Pancreas (tissue), 10 donors: Measurements from ENCODE around the gene CTDNEP1. TPM values are rescaled to one million over a fixed set of nuclear protein-coding genes. Genes with fewer than 3 reads are reported as not detected.

Experiments used
- ATAC-seq, 4 donors: fragments of 200-7000 bp; cut with Tn5 transposase; one replicate each; pipeline versions ENCODE4 v1.8.0 to v1.9.1; 2020; ENCODE audit warnings: mild to moderate bottlenecking in 4 of 4, moderate library complexity in 4 of 4
- DNase-seq, 6 donors: peaks; one replicate each; pipeline ENCODE4 v3.0.0-alpha.2; 2020
- FAIRE-seq: peaks from 2 replicates; lab custom pipeline; 2012; peaks lifted over from hg19 to GRCh38; lab: Jason Lieb, UNC
- H3K27ac ChIP-seq, 4 donors: fragments of 200-600 bp; sonication (generic); 1 replicate in 3 of 4; 2 replicates in 1 of 4; pipeline versions ENCODE4 v1.5.0 to v1.8.0; 2020
- H3K27me3 ChIP-seq, 4 donors: fragments of 200-600 bp; one replicate each; pipeline ENCODE4 v1.8.0; 2021
- H3K36me3 ChIP-seq, 3 donors: fragments of 200-600 bp; sonication (generic) in 1 of 3; one replicate each; pipeline versions ENCODE4 v1.5.0 to v1.8.0; 2020 to 2021
- H3K4me1 ChIP-seq, 3 donors: fragments of 200-600 bp; one replicate each; pipeline ENCODE4 v1.8.0; 2021
- H3K4me3 ChIP-seq, 4 donors: fragments of 200-600 bp; sonication (generic) in 2 of 4; one replicate each; pipeline versions ENCODE4 v1.5.0 to v1.8.0; 2020 to 2021
- H3K9me3 ChIP-seq, 4 donors: fragments of 200-600 bp; one replicate each; pipeline ENCODE4 v1.8.0; 2021
- WGBS, 2 donors: extraction: QIAGEN DNeasy Blood & Tissue Kit; methylation state at CpG; one replicate each; pipeline ENCODE4 v1.1.7; 2013; 5-methylcytosine and 5-hydroxymethylcytosine counted together
- intact Hi-C, 3 donors: fragments of 100-400 bp; cut with DNase I; formaldehyde crosslinking; loops; one replicate each; pipeline versions ENCODE4 v1.11.1 to v1.14.2; 2022
- polyA plus RNA-seq, 2 donors: library from polyadenylated mRNA; stranded (reverse); fragments of 200-250 nt; gene quantifications; one replicate each; pipeline ENCODE4 v1.2.3, GENCODE V29; 2013
- total RNA-seq, 6 donors: library from RNA; stranded (reverse); fragmentation: NEBNext Ultra II Directional in 4 of 6; extraction: Animal tissue kit (Norgen Biotek cat#: 25700) in 4 of 6; gene quantifications; one replicate each; pipeline versions ENCODE4 v1.2.1 to v1.2.4, GENCODE V29; 2021 to 2023
- TF ChIP-seq, protein P1 (sequence below), 4 donors: fragments of 200-600 bp; sonication (generic) in 3 of 4; IDR thresholded peaks; one replicate each; pipeline versions ENCODE4 v1.5.0 to v1.8.0; 2021; ENCODE audit warnings: antibody characterized with exemption in 4 of 4
- donor health status: healthy with polysubstance abuse.
- donor health status: DM: no; HTN: no; CAD: no; lungs with moderate emphysema.
- donor health status: DM: no; HTN: no; CAD: no.
- donor health status: control.
- donor health status: control.
- donor health status: Bipolar disorder and iron deficiency.
- donor health status: DM: yes; HTN: yes; CAD: no.
- donor health status: DM: no; HTN: no; CAD: no.
- donor health status: DM: no; HTN: no; CAD: no.
- donor health status: DM: yes; HTN: yes; CAD: no.

Gene CTDNEP1
- total and polyA plus RNA-seq, 8 donors: 42.0 to 75.2 (median 53.8) TPM

DNA sequence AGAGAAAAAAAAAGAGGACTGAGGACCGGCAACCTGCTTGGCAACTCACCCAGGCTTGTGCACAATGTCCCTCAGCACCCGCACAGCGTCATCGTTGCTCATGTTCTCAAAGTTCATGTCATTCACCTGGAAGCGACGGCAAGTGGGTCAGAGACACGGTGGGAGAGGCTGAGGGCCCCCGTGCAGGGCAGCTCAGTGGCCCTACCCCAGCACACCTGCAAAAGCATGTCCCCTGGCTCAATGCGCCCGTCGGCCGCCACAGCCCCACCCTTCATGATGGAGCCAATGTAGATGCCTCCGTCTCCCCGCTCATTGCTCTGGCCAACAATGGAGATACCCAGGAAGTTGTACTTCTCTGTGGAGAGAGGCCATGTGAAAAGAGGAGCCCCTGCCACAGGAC, 22.6 kb downstream of the CTDNEP1 start:
- 89 to 90% methylated on average over 14 of the region's 14 CpGs for WGBS, 2 donors
- Histone ChIP-seq H3K36me3 (peaks cover 0 to 41% (median 9%) of the 10 kb centered on the region in 3 donors), H3K4me1 (peaks cover 0 to 16% (median 0%) of the 10 kb centered on the region in 3 donors), H3K27ac (no peak overlapping the region), H3K4me3 (no peak overlapping the region), H3K27me3 (no peaks in the 10 kb centered on the region), H3K9me3 (no peaks in the 10 kb centered on the region)
- TF ChIP-seq, protein P1, sequence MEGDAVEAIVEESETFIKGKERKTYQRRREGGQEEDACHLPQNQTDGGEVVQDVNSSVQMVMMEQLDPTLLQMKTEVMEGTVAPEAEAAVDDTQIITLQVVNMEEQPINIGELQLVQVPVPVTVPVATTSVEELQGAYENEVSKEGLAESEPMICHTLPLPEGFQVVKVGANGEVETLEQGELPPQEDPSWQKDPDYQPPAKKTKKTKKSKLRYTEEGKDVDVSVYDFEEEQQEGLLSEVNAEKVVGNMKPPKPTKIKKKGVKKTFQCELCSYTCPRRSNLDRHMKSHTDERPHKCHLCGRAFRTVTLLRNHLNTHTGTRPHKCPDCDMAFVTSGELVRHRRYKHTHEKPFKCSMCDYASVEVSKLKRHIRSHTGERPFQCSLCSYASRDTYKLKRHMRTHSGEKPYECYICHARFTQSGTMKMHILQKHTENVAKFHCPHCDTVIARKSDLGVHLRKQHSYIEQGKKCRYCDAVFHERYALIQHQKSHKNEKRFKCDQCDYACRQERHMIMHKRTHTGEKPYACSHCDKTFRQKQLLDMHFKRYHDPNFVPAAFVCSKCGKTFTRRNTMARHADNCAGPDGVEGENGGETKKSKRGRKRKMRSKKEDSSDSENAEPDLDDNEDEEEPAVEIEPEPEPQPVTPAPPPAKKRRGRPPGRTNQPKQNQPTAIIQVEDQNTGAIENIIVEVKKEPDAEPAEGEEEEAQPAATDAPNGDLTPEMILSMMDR (IDR thresholded peaks at IDR 0.05): no peak
- no peak for ATAC-seq
- no peak for FAIRE-seq
- no peak for DNase-seq
- intact Hi-C loops: no loop called here

DNA sequence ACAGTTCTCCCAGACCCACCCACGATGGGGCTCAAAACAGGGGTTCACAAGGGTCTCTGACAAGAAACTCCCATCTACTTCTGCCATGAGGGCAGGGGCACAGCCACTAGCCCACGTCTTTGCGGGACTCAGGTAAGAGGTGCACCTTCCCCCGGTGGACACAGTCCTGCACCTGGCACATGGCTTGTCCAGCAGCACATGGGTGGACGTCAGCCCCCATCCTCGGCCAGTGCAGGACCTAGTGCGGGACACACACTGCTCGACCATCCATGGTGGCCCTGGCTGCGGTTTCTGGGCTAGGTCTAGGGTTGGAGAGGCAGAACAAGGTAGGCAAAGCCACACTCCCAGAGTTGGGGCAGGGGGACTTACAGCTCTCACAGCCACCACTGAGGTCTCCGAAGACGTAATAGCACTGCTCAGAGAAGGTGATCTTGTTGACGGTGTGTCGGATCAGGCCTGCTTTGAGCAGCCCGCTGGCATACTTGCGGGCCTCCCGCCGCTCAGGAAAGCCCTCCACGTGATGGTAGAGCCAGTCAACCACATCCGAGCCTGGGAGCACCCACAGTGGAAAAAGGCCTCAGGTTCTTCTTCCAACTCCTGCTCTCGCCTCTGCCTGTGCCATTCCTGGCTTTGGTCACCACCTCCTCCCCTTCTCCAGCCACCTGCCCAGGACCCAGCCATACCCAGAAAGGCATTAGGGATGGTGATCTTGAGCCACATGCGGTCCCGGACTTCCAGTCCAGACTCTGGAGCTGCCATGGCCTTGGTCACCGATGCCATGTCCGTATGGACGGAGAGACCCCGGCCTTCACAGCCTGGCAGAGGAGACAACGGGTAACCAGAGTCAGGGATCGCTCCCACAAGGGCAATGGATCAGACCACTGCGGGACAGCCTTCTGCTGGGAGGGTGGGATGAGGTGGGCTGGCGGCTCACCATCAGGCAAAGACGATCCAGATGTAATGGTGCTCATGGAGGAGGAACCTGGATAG, 24.5 kb downstream of the CTDNEP1 start:
- FAIRE-seq (no peak), DNase-seq (peak in 1 of 6 donors; percentile 76), ATAC-seq (no peak)
- H3K9me3 ChIP-seq: no peaks in the 10 kb centered on the region
- H3K4me3 ChIP-seq: no peak overlapping the region
- WGBS, 2 donors: 87 to 90% methylated on average over 31 of the region's 31 CpGs
- TF ChIP-seq, protein P1 (IDR thresholded peaks at IDR 0.05): no peak
- peaks cover under 1 to 7% (median 4%) of the 10 kb centered on the region in 3 donors for H3K4me1 ChIP-seq
- no peak overlapping the region for H3K27ac ChIP-seq
- H3K27me3 ChIP-seq: no peaks in the 10 kb centered on the region
- intact Hi-C loops: no loop called here
- peaks cover 11 to 60% (median 24%) of the 10 kb centered on the region in 3 donors for H3K36me3 ChIP-seq

DNA sequence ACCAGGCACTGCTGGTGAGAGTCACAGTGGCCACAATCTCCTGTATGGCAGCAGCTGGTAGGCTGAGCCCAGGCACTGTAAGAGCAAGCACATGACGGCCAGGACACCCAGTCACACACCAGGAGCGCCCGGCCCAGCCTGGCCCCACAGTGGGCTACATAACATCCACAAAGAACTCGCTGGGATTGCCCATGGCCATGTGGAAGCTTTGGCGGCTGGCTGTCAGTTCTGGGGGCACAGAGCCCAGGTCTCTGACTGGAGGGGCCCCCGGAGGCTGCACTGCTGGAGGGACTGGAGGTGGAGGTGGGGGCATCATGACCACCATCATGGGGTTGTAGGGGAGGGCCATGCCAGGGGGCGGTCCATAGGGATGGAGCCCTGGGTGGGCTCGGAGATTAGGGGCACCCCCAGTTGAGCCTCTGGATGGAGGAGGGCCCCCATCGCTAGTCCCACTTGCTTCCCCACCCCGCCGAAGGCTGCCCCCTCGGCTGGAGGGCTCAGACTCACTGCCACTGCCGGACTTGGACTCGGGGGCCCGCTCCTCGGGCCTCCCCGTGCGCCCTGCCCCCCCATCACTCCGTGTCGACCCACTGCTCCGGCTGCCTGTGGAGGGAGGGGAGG, 25.7 kb downstream of the CTDNEP1 start:
- FAIRE-seq: no peak

DNA sequence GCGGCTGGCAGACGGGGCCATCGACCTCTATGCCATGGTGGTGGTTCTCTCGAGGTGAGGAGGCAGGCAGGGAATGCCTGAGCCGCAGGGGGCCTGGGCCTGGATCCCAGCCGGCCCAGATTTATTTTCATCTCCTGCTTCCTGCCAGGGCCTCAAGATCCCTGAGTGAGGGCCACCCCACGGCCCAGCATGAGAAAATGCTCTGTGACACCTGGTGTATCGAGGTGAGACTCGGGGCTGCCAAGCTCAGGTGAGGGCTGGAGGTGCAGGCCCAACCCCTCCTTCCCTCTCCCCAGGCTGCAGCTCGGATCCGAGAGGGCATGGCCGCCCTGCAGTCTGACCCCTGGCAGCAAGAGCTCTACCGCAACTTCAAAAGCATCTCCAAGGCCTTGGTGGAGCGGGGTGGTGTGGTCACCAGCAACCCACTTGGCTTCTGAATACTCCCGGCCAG, 26.8 kb downstream of the CTDNEP1 start:
- Histone ChIP-seq H3K9me3 (no peaks in the 10 kb centered on the region), H3K4me1 (peaks cover 12 to 20% (median 14%) of the 10 kb centered on the region in 3 donors), H3K36me3 (peaks cover 11 to 65% (median 24%) of the 10 kb centered on the region in 3 donors), H3K27me3 (no peaks in the 10 kb centered on the region), H3K4me3 (no peak overlapping the region), H3K27ac (peak overlapping the region in 2 of 4 donors; percentile 13 to 50)
- intact Hi-C loops: no loop called here
- TF ChIP-seq, protein P1 (IDR thresholded peaks at IDR 0.05): no peak
- FAIRE-seq: no peak
- DNase-seq: peak in 2 of 6 donors; percentile 43 to 76
- ATAC-seq: no peak
- 61 to 62% methylated on average over 15 of the region's 15 CpGs for WGBS, 2 donors

More for the DNA sequence above, 25.7 kb downstream of the CTDNEP1 start:
- intact Hi-C loops: no loop called here
- no peaks in the 10 kb centered on the region for H3K9me3 ChIP-seq
- ATAC-seq (peak in 1 of 4 donors; percentile 2), DNase-seq (peak in 2 of 6 donors; percentile 51 to 80)
- no peak overlapping the region for H3K4me3 ChIP-seq
- TF ChIP-seq, protein P1 (IDR thresholded peaks at IDR 0.05): no peak
- peaks cover 11 to 69% (median 24%) of the 10 kb centered on the region in 3 donors for H3K36me3 ChIP-seq
- WGBS, 2 donors: 78 to 81% methylated on average over 18 to 21 of the region's 21 CpGs
- peak overlapping the region in 1 of 4 donors; percentile 13 for H3K27ac ChIP-seq
- H3K4me1 ChIP-seq: peaks cover 12 to 17% (median 13%) of the 10 kb centered on the region in 3 donors
- H3K27me3 ChIP-seq: no peaks in the 10 kb centered on the region
